Stimulated activated CD8-positive, alpha-beta memory T cell treated with anti-CD3 and anti-CD28 coated beads, Interleukin-15, amount 100 ng/mL, for 48 hours (primary cell): Measurements from ENCODE around the gene NFIA.
A peak's percentile ranks its signal among the peaks of the same experiment; 100 is the strongest.

Source experiments
- DNase-seq, 2 donors: peaks; one replicate each; pipeline ENCODE4 v3.0.0-alpha.2; 2020; ENCODE audit warnings: low read depth in 2 of 2

Gene NFIA

GRCh38 chr1:61297887-61298286, 215.5 kb downstream of the NFIA start:
- DNase-seq, result no peak

GRCh38 chr1:61299463-61299862, 217.1 kb downstream of the NFIA start:
- no peak for DNase-seq

- DNase-seq, result no peak
These were observed 218.5 kb downstream of the NFIA start for GRCh38 chr1:61300899-61301298.

GRCh38 chr1:61301824-61302657, 219.7 kb downstream of the NFIA start:
- no peak for DNase-seq

- DNase-seq, result no peak
These were observed 225.2 kb downstream of the NFIA start for GRCh38 chr1:61307422-61308142.

GRCh38 chr1:61310057-61310456, 227.7 kb downstream of the NFIA start:
- DNase-seq, result no peak

GRCh38 chr1:61310538-61310937, 228.2 kb downstream of the NFIA start:
- no peak for DNase-seq

GRCh38 chr1:61313906-61314422, 231.6 kb downstream of the NFIA start:
- DNase-seq, result no peak

GRCh38 chr1:61315011-61315410, 232.7 kb downstream of the NFIA start:
- DNase-seq, result no peak

- no peak for DNase-seq
These were observed 234.1 kb downstream of the NFIA start for GRCh38 chr1:61316493-61316892.

- no peak for DNase-seq
These were observed 236.2 kb downstream of the NFIA start for GRCh38 chr1:61318319-61319125.

- no peak for DNase-seq
These were observed 238.2 kb downstream of the NFIA start for GRCh38 chr1:61320575-61320974.

- DNase-seq, result peak in 1 of 2 donors; percentile 14
These were observed 239.8 kb downstream of the NFIA start for GRCh38 chr1:61322008-61322744.

GRCh38 chr1:61322769-61323168, 240.4 kb downstream of the NFIA start:
- no peak for DNase-seq

GRCh38 chr1:61323681-61324328, 241.4 kb downstream of the NFIA start:
- DNase-seq, result no peak

GRCh38 chr1:61326713-61327112, 244.4 kb downstream of the NFIA start:
- no peak for DNase-seq

- no peak for DNase-seq
These were observed 245.1 kb downstream of the NFIA start for GRCh38 chr1:61327436-61327835.

- no peak for DNase-seq
These were observed 247.2 kb downstream of the NFIA start for GRCh38 chr1:61329556-61329955.

- no peak for DNase-seq
These were observed 247.7 kb downstream of the NFIA start for GRCh38 chr1:61330018-61330417.

- DNase-seq, result no peak
These were observed 248.2 kb downstream of the NFIA start for GRCh38 chr1:61330571-61330970.
